GM20000 (cell line): ENCODE measurements around the gene STX8.
"Not testable (repeated sequence)": the region's sequence is repeated elsewhere in the genome, so short reads cannot be mapped to it uniquely, and the experiment has no call there.

ENCODE experiments used
- DNase-seq: peaks from one replicate; pipeline ENCODE4 v3.0.0; 2012; ENCODE audit warnings: low spot score
- CTCF ChIP-seq: IDR thresholded peaks from 2 replicates; pipeline ENCODE4 v1.5.1; 2012; ENCODE audit warnings: mild to moderate bottlenecking, control low read depth; ENCODE audit errors: extremely low read depth, missing control alignments

The STX8 gene

GRCh38 chr17:9266697-9267117, 308.9 kb downstream of the STX8 start:
- no peak for DNase-seq
- no peak for TF ChIP-seq CTCF

- TF ChIP-seq CTCF = no peak
- DNase-seq = no peak
These were observed 309.5 kb downstream of the STX8 start for GRCh38 chr17:9266031-9266680.

- no peak for DNase-seq
- no peak for TF ChIP-seq CTCF
These were observed 314.3 kb downstream of the STX8 start for GRCh38 chr17:9261081-9262012.

- no peak for DNase-seq
These were observed 316.2 kb downstream of the STX8 start for GRCh38 chr17:9259419-9259818.

GRCh38 chr17:9258115-9259015, 317.3 kb downstream of the STX8 start:
- no peak for TF ChIP-seq CTCF
- DNase-seq = no peak

More at GRCh38 chr17:9259419-9259818, 316.2 kb downstream of the STX8 start:
- no peak for TF ChIP-seq CTCF

- not testable (repeated sequence) for DNase-seq
These were observed 318.0 kb downstream of the STX8 start for GRCh38 chr17:9257630-9257965.

- no peak for TF ChIP-seq CTCF
- no peak for DNase-seq
These were observed 318.6 kb downstream of the STX8 start for GRCh38 chr17:9256751-9257629.
